ENCODE data around the gene C16orf87.

The C16orf87 gene

GRCh38 chr16:46843898-46844642, 13.1 kb upstream of the C16orf87 start:
- no peak for DNase-seq

GRCh38 chr16:46842192-46842895, 11.4 kb upstream of the C16orf87 start:
- no peak for DNase-seq

DNA sequence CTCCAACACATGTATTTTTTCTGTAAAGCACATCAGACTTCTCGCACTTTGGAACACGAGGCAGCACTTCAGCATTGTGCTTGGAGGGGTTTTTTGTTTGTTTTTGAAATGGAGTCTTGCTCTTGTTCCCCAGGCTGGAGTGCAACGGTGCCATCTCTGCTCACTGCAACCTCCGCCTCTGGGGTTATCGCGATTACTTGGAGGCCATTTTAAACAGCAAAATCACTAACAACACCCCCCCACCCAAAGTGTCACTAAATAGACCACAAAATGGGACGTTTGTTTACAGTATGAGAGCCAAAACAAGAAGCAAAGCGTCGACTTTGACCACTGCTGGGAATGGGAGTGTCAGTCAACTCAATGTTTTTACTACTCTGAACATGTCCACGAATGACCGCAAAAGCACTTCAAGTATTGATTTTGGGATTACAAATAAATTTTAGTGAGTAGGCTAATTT, 9.0 kb upstream of the C16orf87 start:
- DNase-seq = no peak

- DNase-seq = no peak
These were observed 5.9 kb upstream of the C16orf87 start for GRCh38 chr16:46836534-46837530.

GRCh38 chr16:46833460-46833800, 2.5 kb upstream of the C16orf87 start:
- no peak for DNase-seq

- no peak for DNase-seq
These were observed 1.9 kb upstream of the C16orf87 start for GRCh38 chr16:46832757-46833459.

GRCh38 chr16:46830417-46830901, 521 bp downstream of the C16orf87 start:
- no peak for DNase-seq

DNA sequence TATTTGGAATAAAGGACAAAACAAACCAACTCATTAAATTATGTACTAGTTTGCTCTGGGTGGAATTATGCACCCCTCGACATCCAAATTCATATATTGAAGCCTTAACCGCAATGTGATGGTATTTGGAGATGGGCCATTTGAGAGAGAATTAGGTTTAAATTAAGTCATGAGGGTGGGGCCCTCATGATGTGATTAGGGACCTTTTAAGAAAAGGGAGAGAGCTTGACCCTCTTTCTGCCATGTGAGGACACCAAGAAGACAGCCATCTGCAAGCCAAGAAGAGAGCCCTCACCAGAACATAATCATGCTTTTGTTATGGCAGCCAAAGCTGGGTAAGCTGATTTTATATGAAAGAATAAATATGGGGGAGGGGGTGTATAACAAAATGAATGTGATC, 2.0 kb downstream of the C16orf87 start:
- no peak for DNase-seq

GRCh38 chr16:46828292-46828691, 2.7 kb downstream of the C16orf87 start:
- no peak for DNase-seq

DNA sequence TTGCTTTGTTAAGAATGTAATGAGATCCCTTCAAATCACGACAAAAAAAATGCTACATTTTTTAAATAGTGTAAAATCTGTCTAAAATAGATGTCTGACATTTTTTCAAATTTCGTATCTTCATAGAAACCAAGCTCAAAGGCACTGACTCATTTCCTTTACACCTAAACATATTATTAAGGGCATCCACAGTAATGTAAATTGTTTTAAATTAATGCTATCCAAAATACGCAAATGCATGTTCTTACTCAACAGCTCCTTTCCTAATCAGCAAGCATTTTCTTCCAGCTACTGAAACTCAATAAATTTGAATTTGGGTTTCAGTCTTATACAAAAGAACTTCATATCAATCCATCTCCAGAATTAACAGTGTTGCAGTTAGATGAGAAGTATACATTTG, 4.3 kb downstream of the C16orf87 start:
- DNase-seq = no peak

GRCh38 chr16:46822270-46822669, 8.7 kb downstream of the C16orf87 start:
- no peak for DNase-seq

GRCh38 chr16:46817961-46818360, 13.0 kb downstream of the C16orf87 start:
- no peak for DNase-seq

DNA sequence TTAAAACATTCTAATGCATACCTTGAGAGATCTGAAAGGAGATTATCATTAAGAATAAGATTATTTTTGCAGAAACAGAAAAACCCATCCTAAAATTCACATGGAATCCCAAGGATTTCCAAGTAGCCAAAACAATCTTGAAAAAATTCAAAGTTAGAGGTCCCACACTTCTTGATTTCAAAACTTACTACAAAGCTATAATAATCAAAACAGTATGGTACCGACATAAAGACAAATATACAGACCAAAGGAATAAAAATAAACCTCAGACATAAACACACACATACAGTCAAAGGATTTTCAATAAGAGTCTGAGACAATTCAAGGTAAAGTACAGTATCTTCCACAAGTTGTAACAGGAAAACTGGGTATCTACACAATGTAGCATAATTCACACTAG, 16.2 kb downstream of the C16orf87 start:
- DNase-seq = no peak

DNA sequence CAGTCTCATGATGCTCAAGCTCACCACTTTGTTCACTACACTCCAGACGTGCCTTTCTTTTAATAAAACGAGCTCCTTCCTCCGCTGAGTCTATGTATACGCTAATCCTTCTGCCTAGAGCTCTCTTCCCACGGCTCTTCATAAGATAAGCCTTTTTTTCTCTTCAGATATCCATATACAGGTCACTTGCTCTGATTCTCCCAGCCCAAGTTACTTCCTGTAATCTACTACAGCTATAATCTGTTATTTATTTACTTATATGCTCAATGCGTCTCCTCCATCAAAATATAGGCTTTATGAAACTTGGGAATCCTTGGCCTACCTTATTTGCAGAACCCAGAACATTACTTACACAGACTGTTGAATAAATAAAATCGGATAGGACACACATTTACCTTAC, 17.4 kb downstream of the C16orf87 start:
- DNase-seq = no peak

DNA sequence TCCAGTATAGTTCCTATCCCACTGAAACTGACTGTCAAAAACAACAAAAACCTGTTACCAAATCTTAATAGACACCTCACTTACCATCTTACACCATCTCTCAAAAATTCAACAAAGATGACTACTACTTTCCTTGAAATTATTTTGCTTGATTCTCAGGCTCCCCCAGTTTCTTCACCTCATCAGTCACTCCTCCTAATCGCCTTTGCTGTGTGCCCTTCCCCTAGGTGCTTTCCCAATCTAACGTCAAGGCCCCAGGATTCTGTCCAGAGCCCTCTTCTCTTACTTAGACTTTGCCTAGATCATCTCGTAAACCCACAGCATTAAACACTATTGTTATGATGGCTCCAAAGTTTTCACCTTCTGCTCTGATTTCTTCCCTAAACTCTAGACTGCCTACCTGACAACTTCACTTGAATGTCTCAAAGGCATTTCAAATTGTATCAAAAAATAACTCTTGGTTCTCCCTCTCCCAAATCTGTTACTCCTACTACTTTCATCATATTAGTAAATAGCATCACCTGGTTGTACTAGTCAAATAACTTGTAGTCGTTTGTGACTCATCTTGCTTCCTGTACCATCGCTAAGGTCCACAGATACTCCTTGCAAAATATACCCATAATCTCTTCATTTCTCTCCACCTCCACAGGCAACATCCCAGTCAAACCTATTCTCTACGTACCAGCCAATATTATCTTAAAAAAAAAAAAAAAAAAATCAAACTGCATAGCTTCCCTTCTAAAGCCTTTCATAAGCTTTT, 18.0 kb downstream of the C16orf87 start:
- no peak for DNase-seq

DNA sequence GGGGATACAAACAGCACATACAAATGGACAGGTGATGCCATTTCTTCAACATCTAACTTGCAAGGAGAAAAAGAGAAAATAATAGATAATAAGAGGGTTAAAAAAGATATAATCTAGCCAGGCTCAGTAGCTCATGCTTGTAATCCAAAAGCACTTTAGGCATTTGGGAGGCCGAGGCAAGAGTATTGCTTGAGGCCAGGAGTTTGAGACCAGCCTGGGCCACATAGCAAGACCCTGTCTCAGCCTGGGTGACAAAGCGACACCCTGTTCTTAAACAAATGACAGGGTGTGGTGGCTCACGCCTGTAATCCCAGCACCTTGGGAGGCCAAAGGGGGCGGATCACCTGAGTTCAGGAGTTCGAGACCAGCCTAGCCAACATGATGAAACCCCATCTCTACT, 19.3 kb downstream of the C16orf87 start:
- DNase-seq = no peak

DNA sequence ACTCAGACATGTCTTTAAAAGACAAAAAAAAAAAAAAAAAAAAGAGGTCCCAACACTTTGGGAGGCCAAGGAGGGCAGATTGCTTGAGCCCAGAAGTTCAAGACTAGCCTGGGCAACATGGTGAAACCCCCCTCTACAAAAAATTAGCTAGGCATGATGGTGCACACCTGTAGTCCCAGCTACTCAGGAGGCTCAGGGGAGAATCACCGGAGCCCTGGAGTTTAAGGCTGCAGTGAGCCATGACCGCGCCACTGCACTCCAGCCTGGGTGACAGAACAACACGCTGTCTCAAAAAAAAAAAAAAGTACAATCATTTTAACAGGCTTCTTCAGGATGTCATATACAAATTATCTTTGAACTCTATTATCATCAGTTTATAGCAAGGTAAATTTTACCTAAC, 22.0 kb downstream of the C16orf87 start:
- DNase-seq = no peak

DNA sequence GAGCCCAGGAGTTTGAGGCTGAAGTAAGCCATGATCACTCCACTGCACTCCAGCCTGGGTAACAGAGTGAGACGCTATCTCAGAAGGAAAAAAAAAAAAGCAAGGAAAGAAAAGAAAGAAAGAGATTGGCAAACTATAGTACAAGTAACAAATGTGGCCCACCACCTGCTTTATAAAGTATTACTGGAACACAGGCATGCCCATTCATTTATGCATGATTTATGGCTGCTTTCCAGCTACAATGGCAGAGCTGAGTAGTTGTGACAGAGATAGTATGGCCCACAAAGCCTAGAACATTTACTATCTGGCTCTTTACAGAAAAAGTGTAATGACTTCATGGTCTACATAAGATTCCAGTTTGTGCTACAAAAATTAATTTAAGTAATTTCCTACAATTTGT, 23.6 kb downstream of the C16orf87 start:
- DNase-seq = no peak

DNA sequence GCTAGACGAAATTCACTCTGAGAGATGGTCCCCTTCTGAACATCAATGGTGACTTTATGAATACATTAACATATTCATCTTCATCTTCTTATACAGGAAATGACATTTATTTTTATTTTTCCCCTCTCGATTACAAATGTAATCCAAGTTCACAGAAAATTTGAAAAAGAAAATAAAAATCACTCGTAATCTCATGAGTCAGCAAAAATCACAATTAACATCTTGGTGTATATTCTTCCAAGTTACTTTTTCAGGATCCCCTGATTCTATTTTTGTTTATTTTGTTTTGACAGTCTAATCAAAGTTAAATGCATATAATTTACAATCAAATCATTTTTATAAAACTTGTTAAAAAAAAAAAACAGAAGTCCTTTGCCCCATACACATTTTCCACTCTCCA, 27.6 kb downstream of the C16orf87 start:
- no peak for DNase-seq

DNA sequence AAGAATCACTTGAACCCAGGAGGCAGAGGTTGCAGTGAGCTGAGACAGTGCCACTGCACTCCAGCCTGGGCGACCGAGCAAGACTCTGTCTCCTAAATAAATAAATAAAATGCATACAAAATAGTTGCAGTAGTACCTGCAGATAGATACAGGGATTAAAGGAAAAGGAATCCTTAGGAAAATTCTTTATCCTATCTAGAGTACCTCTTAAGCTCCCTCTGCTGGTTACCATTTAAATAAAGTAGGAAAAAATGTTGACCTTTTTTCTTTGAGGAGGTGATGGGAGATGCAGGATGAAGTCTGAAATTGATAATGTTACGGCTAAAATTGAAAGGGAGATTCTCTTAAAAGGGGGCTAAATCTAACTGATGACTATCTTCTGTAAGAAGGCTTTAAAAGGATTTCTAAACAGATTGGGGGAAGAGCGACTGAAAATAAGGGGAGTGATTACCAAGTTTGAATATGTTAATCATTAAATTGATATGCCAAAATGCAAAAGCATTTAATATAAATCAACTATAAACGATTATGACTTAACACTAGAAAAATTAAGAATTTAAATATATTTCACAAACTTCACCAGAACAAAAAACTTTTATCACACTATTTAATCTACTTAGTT, 29.4 kb downstream of the C16orf87 start:
- peak; percentile 46 to 62 for DNase-seq

- no peak for DNase-seq
These were observed 30.5 kb downstream of the C16orf87 start for GRCh38 chr16:46800494-46800893.
